Hypothalamus (tissue), 51 donors: ENCODE data around the gene ZSWIM4.
A peak's percentile ranks its signal among the peaks of the same experiment; 100 is the strongest.

Experiments
- DNase-seq, 51 donors: peaks; one replicate each; lab custom pipeline; 2025; lab: John Stamatoyannopoulos, UW

ZSWIM4 gene

GRCh38 chr19:13804830-13805683 is 9.8 kb downstream of the ZSWIM4 start:
- DNase-seq = peak in 5 of 51 donors; percentile 5 to 35 (median 14)

DNA sequence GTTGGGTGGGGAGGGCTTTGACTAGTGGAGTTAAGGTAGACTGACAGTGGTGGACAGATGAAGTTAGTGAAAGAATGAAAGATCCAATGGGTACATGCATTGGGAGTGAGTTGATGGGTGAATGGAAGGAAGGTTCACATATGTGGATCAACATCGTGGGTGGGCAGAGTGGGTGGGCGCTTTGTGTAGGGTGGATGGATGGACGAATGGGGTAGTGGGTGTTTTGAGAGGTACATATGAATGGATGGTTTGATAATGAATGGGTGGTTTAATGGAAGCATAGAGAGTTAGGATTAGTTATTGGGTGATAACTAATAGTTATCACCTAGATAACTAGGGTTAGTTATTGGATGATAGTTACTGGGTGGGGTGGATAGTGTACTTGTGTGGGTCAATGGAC is 11.5 kb downstream of the ZSWIM4 start:
- DNase-seq = no peak

GRCh38 chr19:13807421-13808021 is 12.3 kb downstream of the ZSWIM4 start:
- no peak for DNase-seq

DNA sequence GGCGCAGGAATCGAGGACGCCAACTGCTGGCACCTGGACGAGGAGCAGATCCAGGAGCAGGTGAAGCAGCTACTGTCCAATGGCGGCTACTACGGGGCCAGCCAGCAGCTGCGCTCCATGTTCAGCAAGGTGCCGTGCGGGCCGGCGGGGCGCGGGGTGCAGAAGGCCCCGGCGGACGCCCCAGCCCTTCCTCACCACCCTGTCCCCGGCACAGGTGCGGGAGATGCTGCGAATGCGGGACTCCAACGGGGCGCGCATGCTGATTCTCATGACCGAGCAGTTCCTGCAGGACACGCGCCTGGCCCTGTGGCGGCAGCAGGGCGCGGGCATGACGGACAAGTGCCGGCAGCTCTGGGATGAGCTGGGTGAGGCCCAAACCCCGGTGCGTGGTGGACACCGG is 13.6 kb downstream of the ZSWIM4 start:
- DNase-seq = no peak

GRCh38 chr19:13812544-13812943 is 17.3 kb downstream of the ZSWIM4 start:
- DNase-seq = no peak

GRCh38 chr19:13813147-13813546 is 17.9 kb downstream of the ZSWIM4 start:
- DNase-seq = no peak

DNA sequence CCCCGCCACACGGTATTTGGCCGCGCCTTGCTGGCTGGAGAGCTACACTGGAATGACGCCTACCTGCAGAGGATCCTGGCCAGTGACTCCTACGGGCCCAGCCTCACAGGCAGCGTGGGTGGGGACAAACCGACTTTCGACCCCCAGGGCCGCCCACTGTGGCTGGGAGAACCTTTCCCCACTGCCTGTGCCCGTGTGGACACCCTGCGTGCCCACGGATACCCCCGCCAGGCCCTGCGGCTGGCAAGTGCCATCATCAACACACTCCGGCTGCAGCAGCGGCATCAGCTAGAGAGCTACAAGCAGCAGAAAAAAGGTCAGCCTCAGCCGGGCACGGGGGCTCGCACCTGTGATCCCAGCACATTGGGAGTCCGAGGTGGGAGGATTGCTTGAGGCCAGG is 19.3 kb downstream of the ZSWIM4 start:
- no peak for DNase-seq

DNA sequence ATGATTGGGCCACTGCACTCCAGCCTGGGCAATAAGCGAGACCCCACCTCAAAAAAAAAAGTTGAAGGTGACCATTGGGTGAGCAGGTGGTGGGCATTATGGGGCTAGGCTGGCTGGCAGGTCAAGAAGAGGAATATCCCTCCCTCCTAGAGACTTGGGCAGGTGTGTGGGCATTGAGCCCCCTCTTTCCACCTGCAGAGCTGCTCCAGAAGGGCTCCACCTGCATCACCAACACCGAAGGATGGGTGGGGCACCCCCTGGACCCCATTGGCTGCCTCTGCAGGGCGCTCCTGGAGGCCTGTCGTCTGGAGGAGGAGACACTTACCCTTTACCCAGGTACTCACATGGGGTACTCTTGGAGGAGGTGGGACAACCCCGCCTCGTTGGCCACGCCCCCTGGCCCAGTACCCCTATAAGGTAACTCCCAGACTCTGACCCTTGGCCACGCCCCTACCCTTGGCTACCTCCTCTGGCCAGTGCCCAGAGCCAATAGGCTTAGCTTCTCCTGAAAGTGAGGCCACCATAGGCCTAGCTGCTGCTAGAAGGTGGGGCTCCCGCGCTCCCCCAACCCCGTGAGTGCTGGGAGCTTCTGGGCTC is 21.9 kb downstream of the ZSWIM4 start:
- no peak for DNase-seq

- peak in 2 of 51 donors; percentile 12 to 17 for DNase-seq
Measured at GRCh38 chr19:13817615-13818371, 22.6 kb downstream of the ZSWIM4 start.

DNA sequence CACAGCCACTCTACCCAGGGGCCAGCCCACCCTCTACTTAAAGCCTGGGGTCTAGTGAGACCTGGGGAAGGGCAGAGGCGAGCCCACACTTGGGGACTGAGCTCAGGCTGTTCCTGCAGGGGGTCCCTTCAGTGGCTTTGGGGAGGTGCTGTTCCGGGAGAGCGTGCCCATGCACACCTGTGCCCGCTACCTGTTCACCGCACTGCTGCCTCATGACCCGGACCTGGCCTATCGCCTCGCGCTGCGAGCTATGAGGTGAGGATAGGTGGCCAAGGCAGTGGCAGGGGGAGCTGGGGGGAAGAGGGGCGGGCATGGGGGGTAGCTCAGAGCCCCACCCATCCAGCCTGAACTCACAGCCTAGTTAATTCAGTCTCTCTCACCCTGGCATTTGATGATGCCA is 24.0 kb downstream of the ZSWIM4 start:
- DNase-seq = no peak

GRCh38 chr19:13821292-13821691 is 26.0 kb downstream of the ZSWIM4 start:
- no peak for DNase-seq

- peak in 17 of 51 donors; percentile 10 to 69 (median 27) for DNase-seq
Measured at GRCh38 chr19:13823256-13823655, 28.0 kb downstream of the ZSWIM4 start.

DNA sequence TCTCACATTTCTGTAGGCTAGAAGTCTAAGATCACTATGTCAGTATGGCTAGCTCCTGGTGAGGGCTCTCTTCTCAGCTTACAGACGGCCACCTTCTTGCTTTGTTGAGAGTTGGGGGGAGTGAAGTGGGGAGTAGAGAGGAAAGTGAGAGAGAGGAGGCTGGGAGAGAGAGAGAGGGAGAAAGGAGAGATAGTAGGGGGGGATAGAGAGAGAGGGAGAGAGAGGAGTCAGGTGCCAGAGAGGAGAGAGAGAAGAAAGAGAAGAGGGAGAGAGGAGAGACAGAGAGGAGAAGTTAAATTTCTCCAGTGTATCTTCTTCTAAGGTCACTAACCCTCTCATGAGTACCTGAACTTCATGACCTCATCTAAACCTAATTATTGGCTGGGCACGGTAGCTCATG is 28.7 kb downstream of the ZSWIM4 start:
- DNase-seq = no peak

- DNase-seq = no peak
Measured at GRCh38 chr19:13824703-13825102, 29.5 kb downstream of the ZSWIM4 start.

GRCh38 chr19:13825489-13826441 is 30.5 kb downstream of the ZSWIM4 start:
- no peak for DNase-seq

DNA sequence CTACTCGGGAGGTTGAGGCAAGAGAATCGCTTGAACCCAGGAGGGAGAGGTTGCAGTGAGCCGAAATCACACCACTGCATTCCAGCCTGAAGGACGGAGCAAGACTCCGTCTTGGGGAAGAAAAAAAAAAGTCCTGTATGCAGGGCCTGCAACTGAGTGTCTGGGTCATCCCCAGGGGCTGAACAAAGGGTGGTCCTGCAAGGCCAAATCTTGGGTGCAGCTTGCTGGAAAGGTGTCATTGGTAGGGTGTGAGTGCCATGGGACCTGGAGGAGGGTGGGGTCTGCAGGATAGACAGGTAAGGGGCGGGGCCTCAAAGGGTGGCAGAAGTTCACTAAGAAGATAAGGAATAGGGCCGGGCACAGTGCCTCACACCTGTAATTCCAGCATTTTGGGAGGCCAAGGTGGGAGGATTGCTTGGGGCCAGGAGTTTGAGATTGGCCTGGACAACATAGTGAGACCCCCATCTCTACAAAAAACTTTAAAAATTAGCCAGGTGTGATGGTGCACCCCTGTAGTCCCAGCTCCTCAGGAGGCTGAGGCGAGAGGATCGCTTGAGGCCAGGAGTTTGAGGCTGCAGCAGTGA is 31.5 kb downstream of the ZSWIM4 start:
- DNase-seq = no peak

DNA sequence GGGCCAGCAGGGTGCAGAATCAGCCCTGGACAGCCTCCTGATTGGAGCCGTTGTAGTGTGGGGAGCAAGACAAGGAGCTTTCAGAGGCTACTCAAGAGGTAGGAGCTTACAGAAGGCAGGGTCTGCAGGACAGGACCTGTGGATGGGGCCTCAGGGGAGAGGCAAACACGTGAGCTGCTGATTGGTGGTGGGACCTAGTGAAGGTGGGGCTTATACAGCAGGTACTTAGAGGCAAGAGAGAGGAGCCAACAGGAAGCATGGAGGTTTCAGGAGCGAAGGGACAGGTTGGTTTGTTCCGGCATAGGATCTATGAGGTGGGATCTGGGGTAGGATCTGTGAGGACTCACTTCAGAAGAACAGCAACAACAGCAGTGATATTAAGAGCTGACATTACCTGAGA is 32.4 kb downstream of the ZSWIM4 start:
- no peak for DNase-seq

- no peak for DNase-seq
Measured at GRCh38 chr19:13830114-13830740, 35.0 kb downstream of the ZSWIM4 start.
